ENCODE measurements around the gene CARNS1. TPM values are rescaled to one million over a fixed set of nuclear protein-coding genes. Genes with fewer than 3 reads are reported as not detected.
"Not testable (repeated sequence)": the region's sequence is repeated elsewhere in the genome, so short reads cannot be mapped to it uniquely, and the experiment has no call there.

CARNS1 gene
- total RNA-seq, 1 experiment from 2014 or later = not detected

- no TSS peak for BruUV-seq (replicated peaks)
- H3K4me3 Mint-ChIP-seq (ENCODE audit: low read depth, unreplicated experiment) = no peak overlapping the region
- H3K27me3 Mint-ChIP-seq (ENCODE audit: unreplicated experiment) = no peaks in the 10 kb centered on the region
- peaks cover 41% of the 10 kb centered on the region for H3K36me3 Mint-ChIP-seq (ENCODE audit: insufficient read depth, unreplicated experiment)
- intact Hi-C loops (cut with micrococcal nuclease; ENCODE audit: unreplicated experiment) = loop anchor here (10.0 kb wide), 1 partner anchor 81 kb away; the partner anchor contains the start of genes CDK2AP2 and PITPNM1
- H3K4me1 Mint-ChIP-seq (ENCODE audit: low read depth, unreplicated experiment) = peaks cover 19% of the 10 kb centered on the region
- no peak for DNase-seq
- H3K27ac Mint-ChIP-seq (ENCODE audit: unreplicated experiment) = no peak overlapping the region
- no peak for TF ChIP-seq CTCF (IDR thresholded peaks at IDR 0.05; ENCODE audit: unreplicated experiment)
- CTCF ChIA-PET = interaction anchor here (1.6 kb wide), 1 partner anchor 23 kb away, joined by 9 read pairs; the partner anchor contains the start of gene PPP1CA
- H3K9me3 Mint-ChIP-seq (ENCODE audit: low read depth, unreplicated experiment) = no peaks in the 10 kb centered on the region
Measured at GRCh38 chr11:67423891-67424613, 8.6 kb downstream of the CARNS1 start.

GRCh38 chr11:67427364-67427859 lies 11.9 kb downstream of the CARNS1 start:
- H3K27me3 Mint-ChIP-seq (ENCODE audit: unreplicated experiment); DNase-seq; H3K27ac Mint-ChIP-seq (ENCODE audit: unreplicated experiment); CTCF ChIA-PET; H3K9me3 Mint-ChIP-seq (ENCODE audit: low read depth, unreplicated experiment); BruUV-seq (replicated peaks); H3K4me1 Mint-ChIP-seq (ENCODE audit: low read depth, unreplicated experiment): not testable (repeated sequence)
- Mint-ChIP-seq H3K4me3 (ENCODE audit: low read depth, unreplicated experiment) (peak overlapping the region; percentile 93), H3K36me3 (ENCODE audit: insufficient read depth, unreplicated experiment) (peaks cover 42% of the 10 kb centered on the region)
- intact Hi-C loops (cut with micrococcal nuclease; ENCODE audit: unreplicated experiment) = loop anchor here (10.0 kb wide), 1 partner anchor 77 kb away; the partner anchor contains the start of genes CDK2AP2 and PITPNM1

- DNase-seq = peak; percentile 98
- no TSS peak for BruUV-seq (replicated peaks)
- no peak for TF ChIP-seq CTCF (IDR thresholded peaks at IDR 0.05; ENCODE audit: unreplicated experiment)
- Mint-ChIP-seq H3K9me3 (ENCODE audit: low read depth, unreplicated experiment) (no peaks in the 10 kb centered on the region), H3K36me3 (ENCODE audit: insufficient read depth, unreplicated experiment) (peaks cover 34% of the 10 kb centered on the region), H3K4me3 (ENCODE audit: low read depth, unreplicated experiment) (peak within 1 kb of the TSS; percentile 93), H3K27me3 (ENCODE audit: unreplicated experiment) (no peaks in the 10 kb centered on the region), H3K4me1 (ENCODE audit: low read depth, unreplicated experiment) (peaks cover under 1% of the 10 kb centered on the region), H3K27ac (ENCODE audit: unreplicated experiment) (peak within 1 kb of the TSS; percentile 92)
- CTCF ChIA-PET = interaction anchor here (0.6 kb wide), 2 partner anchors 27 to 605 kb away, joined by 3 read pairs; partner anchors contain the start of gene PPP1CA
- intact Hi-C loops (cut with micrococcal nuclease; ENCODE audit: unreplicated experiment) = loop anchor here (10.0 kb wide), 1 partner anchor 76 kb away; the partner anchor contains the start of genes CDK2AP2 and PITPNM1
Measured at GRCh38 chr11:67428052-67429001, 12.8 kb downstream of the CARNS1 start, which contains the start of gene RPS6KB2. Gene RPS6KB2, plus strand, starts transcription at chr11:67428494. Its CDS starts 52 bp downstream, at chr11:67428546.

GRCh38 chr11:67429038-67429668 lies 13.7 kb downstream of the CARNS1 start:
- DNase-seq = no peak
- no TSS peak for BruUV-seq (replicated peaks)
- H3K27ac Mint-ChIP-seq (ENCODE audit: unreplicated experiment) = peak overlapping the region; percentile 92
- intact Hi-C loops (cut with micrococcal nuclease; ENCODE audit: unreplicated experiment) = loop anchor here (10.0 kb wide), 1 partner anchor 76 kb away; the partner anchor contains the start of genes CDK2AP2 and PITPNM1
- no peaks in the 10 kb centered on the region for H3K9me3 Mint-ChIP-seq (ENCODE audit: low read depth, unreplicated experiment)
- H3K4me1 Mint-ChIP-seq (ENCODE audit: low read depth, unreplicated experiment) = no peaks in the 10 kb centered on the region
- H3K4me3 Mint-ChIP-seq (ENCODE audit: low read depth, unreplicated experiment) = peak overlapping the region; percentile 93
- CTCF ChIA-PET = interaction anchor here (0.6 to 0.7 kb wide), 2 partner anchors 10 to 605 kb away, joined by 3 read pairs; no protein-coding TSS in a partner anchor
- no peak for TF ChIP-seq CTCF (IDR thresholded peaks at IDR 0.05; ENCODE audit: unreplicated experiment)
- H3K27me3 Mint-ChIP-seq (ENCODE audit: unreplicated experiment) = no peaks in the 10 kb centered on the region
- H3K36me3 Mint-ChIP-seq (ENCODE audit: insufficient read depth, unreplicated experiment) = peaks cover 36% of the 10 kb centered on the region

Measured in Calu3 (cell line).